ENCODE results near the gene SLC26A6.

The SLC26A6 gene

GRCh38 chr3:48597408-48597800, 37.9 kb downstream of the SLC26A6 start:
- no peak for DNase-seq

- DNase-seq = no peak
Observed at GRCh38 chr3:48596676-48597407, 38.4 kb downstream of the SLC26A6 start.

GRCh38 chr3:48596157-48596556, 39.1 kb downstream of the SLC26A6 start:
- no peak for DNase-seq

- no peak for DNase-seq
Observed at GRCh38 chr3:48595526-48596121, 39.6 kb downstream of the SLC26A6 start.

- DNase-seq = peak; percentile 14
Observed at GRCh38 chr3:48595075-48595525, 40.2 kb downstream of the SLC26A6 start, which contains the start of gene COL7A1. Gene COL7A1, minus strand, starts transcription at chr3:48595329. Its CDS starts 170 bp downstream, at chr3:48595159.

GRCh38 chr3:48594417-48595049, 40.7 kb downstream of the SLC26A6 start:
- no peak for DNase-seq

GRCh38 chr3:48593337-48593736, 41.9 kb downstream of the SLC26A6 start:
- DNase-seq = no peak

- no peak for DNase-seq
Observed at GRCh38 chr3:48592519-48593087, 42.7 kb downstream of the SLC26A6 start.

- DNase-seq = no peak
Observed at GRCh38 chr3:48591886-48592518, 43.3 kb downstream of the SLC26A6 start.

GRCh38 chr3:48591436-48591835, 43.8 kb downstream of the SLC26A6 start:
- no peak for DNase-seq

- DNase-seq = no peak
Observed at GRCh38 chr3:48588230-48588629, 47.0 kb downstream of the SLC26A6 start.

GRCh38 chr3:48587686-48588085, 47.6 kb downstream of the SLC26A6 start:
- DNase-seq = no peak

GRCh38 chr3:48585411-48585810, 49.9 kb downstream of the SLC26A6 start:
- no peak for DNase-seq

GRCh38 chr3:48584836-48585235, 50.4 kb downstream of the SLC26A6 start:
- no peak for DNase-seq

GRCh38 chr3:48581621-48582481, 53.4 kb downstream of the SLC26A6 start:
- DNase-seq = no peak

GRCh38 chr3:48576647-48577046, 58.6 kb downstream of the SLC26A6 start:
- DNase-seq = no peak
